ENCODE measurements around the gene ZWINT. TPM values are rescaled to one million over a fixed set of nuclear protein-coding genes. Genes with fewer than 3 reads are reported as not detected.

The ZWINT gene
- total and polyA plus RNA-seq, 2 of the 8 experiments (the other 6 are each of a cell fraction or from before 2014, with no cell fraction given), result 52.1 to 71.2 TPM

DNA sequence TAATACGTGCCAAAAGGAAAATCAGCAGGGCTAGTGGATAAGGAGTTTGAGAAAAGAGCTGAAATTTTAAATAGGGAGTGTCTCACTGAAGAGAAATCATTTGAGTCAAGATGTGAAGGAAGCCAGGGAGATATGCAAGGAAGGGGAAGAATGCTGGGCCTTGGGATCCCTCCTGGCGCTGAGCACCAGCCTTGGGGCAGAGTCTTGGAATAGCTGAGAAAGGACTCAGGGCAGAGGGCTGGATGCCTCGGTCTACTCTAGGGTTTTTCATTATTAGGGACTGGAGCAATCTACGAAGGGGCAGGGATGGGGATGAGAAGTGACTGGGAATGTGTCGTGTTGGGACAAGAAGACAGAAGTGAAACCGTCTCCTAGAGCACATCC is 484 bp downstream of the ZWINT start (continued):
- TF ChIP-seq CHD7 (IDR thresholded peaks at IDR 0.05; ENCODE audit: insufficient replicate concordance, low read length), result no peak
- TF ChIP-seq BCL11A (IDR thresholded peaks at IDR 0.05; ENCODE audit: low read depth in 2 of 2, low read length in 2 of 2), result no peak
- TF ChIP-seq CHD2 (IDR thresholded peaks at IDR 0.05; ENCODE audit: low read length), result no peak
- TF ChIP-seq, protein P1, sequence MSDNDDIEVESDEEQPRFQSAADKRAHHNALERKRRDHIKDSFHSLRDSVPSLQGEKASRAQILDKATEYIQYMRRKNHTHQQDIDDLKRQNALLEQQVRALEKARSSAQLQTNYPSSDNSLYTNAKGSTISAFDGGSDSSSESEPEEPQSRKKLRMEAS (IDR thresholded peaks at IDR 0.05), result no peak
- no peak for TF ChIP-seq EGR1 (IDR thresholded peaks at IDR 0.05; ENCODE audit: borderline replicate concordance, low read depth, low read length)
- TF ChIP-seq POU5F1 (IDR thresholded peaks at IDR 0.05; ENCODE audit: low read depth, low read length), result no peak
- TF ChIP-seq, protein P2, sequence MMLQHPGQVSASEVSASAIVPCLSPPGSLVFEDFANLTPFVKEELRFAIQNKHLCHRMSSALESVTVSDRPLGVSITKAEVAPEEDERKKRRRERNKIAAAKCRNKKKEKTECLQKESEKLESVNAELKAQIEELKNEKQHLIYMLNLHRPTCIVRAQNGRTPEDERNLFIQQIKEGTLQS (IDR thresholded peaks at IDR 0.05; ENCODE audit: insufficient read depth, low read depth, low read length), result no peak
- TF ChIP-seq SIRT6 (IDR thresholded peaks at IDR 0.05; ENCODE audit: low read length), result no peak
- TF ChIP-seq BRCA1 (IDR thresholded peaks at IDR 0.05; ENCODE audit: low read depth, low read length), result no peak
- TF ChIP-seq FOSL1 (IDR thresholded peaks at IDR 0.05; ENCODE audit: insufficient read depth, low read depth, low read length), result no peak
